ENCODE measurements around the gene ATG16L1.

DNA sequence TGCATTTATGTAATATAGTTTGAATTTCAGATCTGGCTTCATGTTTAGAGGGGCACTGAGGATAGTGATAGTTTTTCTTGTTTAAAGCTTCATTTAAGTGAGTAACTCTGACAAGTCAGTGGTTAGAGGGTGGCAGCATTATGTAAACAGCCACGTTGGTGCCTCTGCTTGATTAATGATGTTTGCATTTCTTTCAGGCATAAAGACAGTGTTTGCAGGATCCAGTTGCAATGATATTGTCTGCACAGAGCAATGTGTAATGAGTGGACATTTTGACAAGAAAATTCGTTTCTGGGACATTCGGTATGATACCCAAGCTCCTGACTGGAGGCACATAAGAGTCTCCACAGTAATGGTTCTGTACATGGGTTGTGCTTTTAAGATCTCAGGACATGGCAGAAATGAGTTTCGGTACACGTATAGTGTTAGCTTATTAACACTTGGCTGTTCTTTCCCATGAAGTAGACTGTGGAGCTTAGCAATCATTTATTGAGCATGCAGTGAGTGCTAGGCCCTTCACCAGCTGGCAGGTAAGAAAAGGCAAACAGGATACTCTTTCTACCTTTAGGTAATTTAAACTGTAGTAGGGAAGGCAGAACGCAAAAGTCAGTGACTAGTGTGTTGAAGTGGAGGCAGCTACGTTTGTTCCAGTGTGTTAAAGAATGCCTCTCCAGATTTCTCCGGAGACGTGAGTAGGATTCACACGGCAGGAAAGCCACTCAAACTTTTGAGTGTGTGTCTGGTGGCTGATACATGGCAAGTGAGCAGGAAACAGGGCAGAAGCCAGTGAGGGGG, 38.8 kb downstream of the ATG16L1 start:
- TF ChIP-seq, protein P1, sequence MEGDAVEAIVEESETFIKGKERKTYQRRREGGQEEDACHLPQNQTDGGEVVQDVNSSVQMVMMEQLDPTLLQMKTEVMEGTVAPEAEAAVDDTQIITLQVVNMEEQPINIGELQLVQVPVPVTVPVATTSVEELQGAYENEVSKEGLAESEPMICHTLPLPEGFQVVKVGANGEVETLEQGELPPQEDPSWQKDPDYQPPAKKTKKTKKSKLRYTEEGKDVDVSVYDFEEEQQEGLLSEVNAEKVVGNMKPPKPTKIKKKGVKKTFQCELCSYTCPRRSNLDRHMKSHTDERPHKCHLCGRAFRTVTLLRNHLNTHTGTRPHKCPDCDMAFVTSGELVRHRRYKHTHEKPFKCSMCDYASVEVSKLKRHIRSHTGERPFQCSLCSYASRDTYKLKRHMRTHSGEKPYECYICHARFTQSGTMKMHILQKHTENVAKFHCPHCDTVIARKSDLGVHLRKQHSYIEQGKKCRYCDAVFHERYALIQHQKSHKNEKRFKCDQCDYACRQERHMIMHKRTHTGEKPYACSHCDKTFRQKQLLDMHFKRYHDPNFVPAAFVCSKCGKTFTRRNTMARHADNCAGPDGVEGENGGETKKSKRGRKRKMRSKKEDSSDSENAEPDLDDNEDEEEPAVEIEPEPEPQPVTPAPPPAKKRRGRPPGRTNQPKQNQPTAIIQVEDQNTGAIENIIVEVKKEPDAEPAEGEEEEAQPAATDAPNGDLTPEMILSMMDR (conservative IDR thresholded peaks at IDR 0.05; ENCODE audit: low read depth, low read length), result no peak
- TF ChIP-seq EZH2 (IDR thresholded peaks at IDR 0.05; ENCODE audit: borderline replicate concordance, low read depth, low read length, poor library complexity, severe bottlenecking), result no peak
